HG03521 (cell line): ENCODE data around the gene PSMB7.

Experiments
- ATAC-seq: cut with Tn5 transposase; IDR thresholded peaks from one replicate; pipeline ENCODE4 v1.9.1; 2021; ENCODE audit warnings: mild to moderate bottlenecking, moderate library complexity; ENCODE audit not compliant: unreplicated experiment

The PSMB7 gene

GRCh38 chr9:124415102-124415851 lies at the start of gene PSMB7:
Gene PSMB7, minus strand, starts transcription at chr9:124415442. Its CDS starts 17 bp downstream, at chr9:124415425.
- ATAC-seq, result peak; percentile 87

- ATAC-seq, result no peak
These were observed 47.5 kb upstream of the PSMB7 start for GRCh38 chr9:124462739-124463138.

GRCh38 chr9:124458441-124458840 lies 43.2 kb upstream of the PSMB7 start:
- ATAC-seq, result no peak

- no peak for ATAC-seq
These were observed 42.7 kb upstream of the PSMB7 start for GRCh38 chr9:124457887-124458431.

GRCh38 chr9:124457079-124457886 lies 42.0 kb upstream of the PSMB7 start:
- no peak for ATAC-seq

DNA sequence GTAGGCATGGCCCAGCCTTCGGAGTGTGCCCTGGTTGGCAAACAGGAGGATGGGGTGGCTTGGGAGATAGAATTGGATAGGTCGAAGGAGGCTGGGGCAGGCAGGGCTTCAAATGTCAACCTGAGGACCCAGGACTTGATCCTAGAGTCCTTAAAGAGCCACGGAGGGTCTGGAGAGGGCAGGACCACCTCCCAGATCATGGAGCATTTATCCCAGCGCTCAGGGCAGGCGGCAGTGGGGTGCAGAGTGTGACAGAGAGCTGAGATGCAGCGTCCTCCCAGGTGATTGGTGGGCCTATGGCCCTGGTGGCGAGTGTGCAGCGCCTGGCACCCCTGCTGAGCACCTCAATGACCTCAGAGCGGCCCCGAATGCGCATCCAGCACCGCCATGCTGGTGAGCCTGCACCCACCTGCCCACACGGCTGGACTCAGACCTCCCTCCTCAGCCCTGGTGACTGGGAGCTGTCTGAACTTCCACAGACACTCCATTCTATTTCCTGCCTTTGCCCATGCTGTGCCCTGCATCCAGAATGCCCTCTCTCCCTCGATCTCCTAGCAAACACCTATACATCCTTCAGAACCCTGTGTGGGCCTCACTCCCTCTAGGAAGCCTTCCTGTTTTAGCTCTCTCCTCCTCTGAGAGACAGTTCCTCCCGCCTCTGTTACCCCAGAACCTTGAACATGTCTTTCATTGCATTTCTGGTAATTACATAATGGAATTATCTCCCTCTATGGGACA lies 41.3 kb upstream of the PSMB7 start:
- ATAC-seq, result no peak

- ATAC-seq, result no peak
These were observed 40.6 kb upstream of the PSMB7 start for GRCh38 chr9:124455820-124456219.

- no peak for ATAC-seq
These were observed 39.7 kb upstream of the PSMB7 start for GRCh38 chr9:124454791-124455443.

DNA sequence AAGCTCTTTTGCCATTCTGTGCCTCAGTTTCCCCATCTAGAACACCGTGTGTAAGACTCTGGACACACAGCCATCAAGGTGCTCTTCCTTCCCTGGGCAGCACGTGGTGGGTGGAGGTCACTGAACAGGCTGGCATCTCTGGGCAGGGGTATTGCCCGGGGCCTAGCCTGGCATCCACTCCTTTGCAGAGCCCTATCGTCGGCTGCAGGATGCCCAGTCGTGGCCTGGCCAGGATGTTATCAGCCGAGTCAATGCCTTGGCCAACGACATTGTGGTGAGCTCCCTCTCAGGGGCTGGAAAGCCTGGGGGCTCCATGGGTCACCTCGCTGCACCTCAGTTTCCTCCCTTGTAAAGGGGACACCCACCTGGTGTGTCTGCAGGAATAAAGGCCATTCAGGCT lies 39.1 kb upstream of the PSMB7 start:
- no peak for ATAC-seq

- ATAC-seq, result no peak
These were observed 38.4 kb upstream of the PSMB7 start for GRCh38 chr9:124453586-124454191.

DNA sequence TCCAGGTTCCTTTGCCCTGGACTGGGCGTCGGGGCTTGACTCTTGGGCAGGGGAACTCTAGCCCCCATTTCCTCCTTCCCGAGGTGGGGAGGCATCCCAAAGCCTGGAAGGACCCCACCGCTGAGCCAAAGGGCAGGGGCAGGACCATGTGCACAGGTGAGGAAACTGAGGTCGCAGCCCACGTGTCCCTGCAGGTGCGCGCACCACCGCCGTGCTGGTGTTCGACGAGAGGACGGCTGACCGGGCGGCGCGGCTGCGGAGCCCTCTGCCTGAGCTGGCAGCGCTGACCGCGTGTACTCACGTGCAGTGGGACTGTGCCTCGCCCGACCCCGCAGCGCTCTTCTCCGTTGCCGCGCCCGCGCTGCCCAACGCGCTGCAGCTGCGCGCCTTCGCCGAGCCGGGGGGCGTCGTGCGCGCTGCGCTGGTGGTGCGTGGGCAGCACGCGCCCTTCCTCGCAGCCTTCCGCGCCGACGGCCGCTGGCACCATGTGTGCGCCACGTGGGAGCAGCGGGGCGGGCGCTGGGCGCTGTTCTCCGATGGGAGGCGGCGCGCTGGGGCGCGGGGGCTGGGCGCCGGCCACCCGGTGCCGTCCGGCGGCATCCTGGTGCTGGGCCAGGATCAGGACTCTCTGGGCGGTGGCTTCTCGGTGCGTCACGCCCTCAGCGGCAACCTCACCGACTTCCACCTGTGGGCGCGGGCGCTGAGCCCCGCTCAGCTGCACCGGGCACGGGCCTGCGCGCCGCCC lies 37.8 kb upstream of the PSMB7 start:
- no peak for ATAC-seq

DNA sequence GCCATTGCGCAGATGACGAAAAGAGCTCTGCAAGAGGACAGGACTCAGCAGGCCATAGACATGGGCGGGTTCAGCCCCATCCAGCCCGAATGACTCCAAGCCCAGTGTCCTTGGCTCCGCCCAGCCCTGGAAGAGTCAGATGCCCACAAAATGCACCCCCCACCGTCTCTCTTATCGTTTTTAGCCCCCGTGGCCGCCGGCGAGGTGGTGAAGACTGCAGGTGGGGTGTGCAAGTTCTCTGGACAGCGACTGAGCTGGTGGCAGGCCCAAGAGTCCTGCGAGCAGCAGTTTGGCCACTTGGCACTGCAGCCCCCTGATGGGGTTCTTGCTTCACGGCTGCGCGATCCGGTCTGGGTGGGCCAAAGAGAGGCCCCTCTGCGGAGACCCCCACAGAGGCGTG lies 37.1 kb upstream of the PSMB7 start:
- ATAC-seq, result no peak

GRCh38 chr9:124450931-124451661 lies 35.9 kb upstream of the PSMB7 start:
- ATAC-seq, result no peak

DNA sequence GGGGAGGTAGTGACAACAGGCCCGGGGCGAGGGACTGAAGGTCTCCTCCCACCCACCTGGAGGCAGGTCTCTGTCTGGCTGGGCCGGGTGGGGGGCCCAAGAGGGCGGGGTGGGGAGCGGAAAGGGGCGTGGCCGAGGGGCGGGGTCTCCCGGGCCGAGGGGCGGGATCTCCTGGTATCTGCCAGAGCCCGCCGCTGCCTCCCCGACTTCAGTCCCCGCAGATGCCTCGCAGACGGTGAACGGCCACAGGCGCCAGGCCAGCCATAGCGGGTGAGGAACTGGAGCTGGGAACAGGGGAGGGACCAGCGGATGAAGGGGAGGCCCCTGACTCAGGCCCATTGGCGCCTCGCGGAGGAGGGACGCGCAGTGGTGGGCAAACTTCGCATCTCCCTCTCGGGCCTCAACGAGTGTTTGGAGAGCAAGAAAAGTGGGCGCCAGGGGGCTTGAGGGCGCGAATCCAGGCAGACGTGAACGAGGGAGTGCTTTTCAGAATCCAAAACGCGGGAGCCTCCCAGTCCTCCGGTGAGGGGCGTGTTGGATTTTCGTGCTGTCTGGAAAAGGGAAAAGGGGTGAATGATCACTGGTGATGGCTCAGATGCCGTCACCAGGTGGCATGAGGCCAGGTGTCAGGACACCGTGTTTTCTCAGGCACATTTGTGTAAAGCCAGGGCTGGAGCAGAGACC lies 35.1 kb upstream of the PSMB7 start, which contains the start of gene ADGRD2:
ADGRD2 (plus strand) TSS at position 211 of the 684 bp plus-strand sequence. CDS start 1,216 bp downstream, outside the sequence.
- ATAC-seq, result no peak

- ATAC-seq, result no peak
These were observed 34.3 kb upstream of the PSMB7 start for GRCh38 chr9:124449381-124450151.

DNA sequence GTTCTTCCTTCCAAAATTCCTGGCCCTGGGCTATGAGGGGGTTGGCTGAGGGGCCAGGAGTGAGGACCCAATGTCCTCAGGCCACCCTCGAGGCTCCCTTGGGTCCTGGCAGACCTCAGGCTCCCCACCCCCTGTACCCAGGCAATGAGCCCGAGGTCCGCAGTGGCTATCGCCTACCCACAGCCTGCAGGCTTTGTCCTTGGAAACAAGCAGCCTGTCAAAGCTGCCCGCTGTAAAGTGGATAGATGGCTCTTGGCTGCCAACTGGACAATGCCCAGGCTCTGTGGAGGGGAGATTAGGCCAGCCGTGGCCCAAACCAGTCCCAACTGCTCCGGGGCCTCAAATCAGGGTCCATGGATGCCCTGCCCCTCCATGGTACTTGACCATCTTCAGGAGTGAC lies 32.8 kb upstream of the PSMB7 start:
- ATAC-seq, result no peak

DNA sequence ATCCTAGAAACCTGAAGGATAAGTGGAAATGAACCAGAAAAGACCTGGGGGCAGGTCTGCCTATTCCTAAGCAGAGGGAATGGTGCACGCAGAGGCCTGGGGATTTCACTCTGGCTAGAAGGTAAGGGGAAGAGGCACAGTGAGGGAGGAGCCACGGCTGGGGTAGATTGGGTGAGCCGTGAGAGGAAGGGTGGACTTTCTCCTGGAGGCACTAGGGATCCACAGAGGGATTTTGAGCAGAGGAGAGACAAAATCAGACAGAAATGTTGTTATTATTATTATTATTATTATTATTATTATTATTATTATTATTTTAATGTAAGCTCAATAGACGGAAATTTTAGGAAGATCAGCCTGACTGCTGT lies 32.0 kb upstream of the PSMB7 start:
- no peak for ATAC-seq

DNA sequence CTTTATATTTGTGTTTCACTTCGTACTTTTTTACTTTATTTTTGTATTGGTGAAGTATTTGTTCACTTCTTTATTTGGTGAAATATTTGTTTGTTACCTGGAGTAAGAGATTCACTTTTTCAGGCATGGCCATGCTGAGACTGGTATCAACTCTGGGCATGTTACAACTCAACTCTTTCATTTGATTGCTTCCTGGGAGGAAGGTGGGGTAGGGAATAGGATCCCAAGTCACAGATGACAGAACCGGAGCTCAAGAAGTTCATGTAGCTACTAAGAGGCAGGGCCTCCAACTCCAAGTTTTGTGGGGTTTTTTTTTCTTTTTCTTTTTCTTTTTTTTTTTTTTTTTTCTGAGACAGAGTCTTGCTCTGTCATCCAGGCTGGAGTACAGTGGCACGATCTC lies 28.9 kb upstream of the PSMB7 start:
- ATAC-seq, result no peak
